GM19467 (cell line): Measurements from ENCODE around the gene ICE2.
"Not testable (repeated sequence)": the region's sequence is repeated elsewhere in the genome, so short reads cannot be mapped to it uniquely, and the experiment has no call there.

Experiments
- ATAC-seq: cut with Tn5 transposase; IDR thresholded peaks from one replicate; pipeline ENCODE4 v1.9.1; 2021; ENCODE audit warnings: mild to moderate bottlenecking, moderate library complexity; ENCODE audit not compliant: unreplicated experiment

Gene ICE2

GRCh38 chr15:60411774-60412425 is 67.0 kb downstream of the ICE2 start:
- ATAC-seq = no peak

DNA sequence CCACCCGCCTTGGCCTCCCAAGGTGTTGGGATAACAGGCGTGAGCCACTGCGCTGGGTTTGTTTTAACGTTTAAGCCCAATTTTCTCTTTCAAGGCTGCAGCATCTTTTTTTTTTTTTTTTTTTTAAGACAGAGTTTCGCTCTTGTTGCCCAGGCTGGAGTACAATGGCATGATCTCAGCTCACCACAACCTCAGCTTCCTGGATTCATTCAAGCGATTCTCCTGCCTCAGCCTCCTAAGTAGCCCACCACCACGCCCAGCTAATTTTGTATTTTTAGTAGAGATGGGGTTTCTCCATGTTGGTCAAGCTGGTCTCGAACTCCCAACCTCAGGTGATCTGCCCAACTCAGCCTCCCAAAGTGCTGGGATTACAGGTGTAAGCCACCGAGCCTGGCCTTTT is 68.6 kb downstream of the ICE2 start:
- ATAC-seq = not testable (repeated sequence)

DNA sequence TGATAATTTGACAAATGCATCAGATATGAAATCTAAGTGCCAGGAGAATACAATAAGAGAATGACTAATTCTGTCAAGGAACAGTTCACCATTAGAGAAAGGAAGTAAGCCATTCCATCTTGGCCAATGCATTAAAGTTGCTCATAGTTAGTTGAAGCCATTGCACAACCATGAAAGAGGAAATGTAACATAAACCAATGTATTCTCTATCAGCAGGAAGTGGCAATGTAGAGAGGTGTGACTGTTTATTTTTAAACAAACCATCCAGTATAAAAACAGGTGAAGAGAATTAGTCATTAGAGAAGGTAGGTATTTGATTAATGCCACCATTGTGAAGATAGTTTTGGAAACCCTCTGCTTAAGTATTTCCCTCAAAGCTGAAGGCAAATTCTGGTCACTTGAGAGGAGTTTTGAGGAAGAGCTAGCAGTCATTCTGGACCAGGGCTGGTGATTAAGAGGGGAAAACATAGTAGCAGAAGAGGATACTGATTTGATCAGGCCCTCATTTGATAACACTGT is 70.4 kb downstream of the ICE2 start:
- ATAC-seq = peak; percentile 66

DNA sequence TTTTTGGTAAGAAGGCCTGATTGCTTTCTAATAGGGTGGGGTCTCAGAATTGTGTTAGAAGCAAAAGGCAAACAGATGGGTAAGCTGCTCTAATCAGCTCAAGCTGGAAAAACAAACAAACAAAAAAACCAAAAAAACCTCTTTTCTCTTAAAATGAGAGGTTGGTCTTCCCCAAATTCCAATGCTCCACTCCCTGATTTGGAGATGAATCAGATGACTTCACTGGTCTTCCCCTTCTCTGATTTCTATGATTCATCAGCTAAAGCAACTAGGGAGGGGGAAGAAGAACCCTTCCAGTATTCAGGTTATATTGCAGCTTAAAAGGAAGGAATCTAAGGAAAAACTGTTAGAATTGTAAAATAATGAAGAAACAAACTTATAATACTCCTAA is 71.5 kb downstream of the ICE2 start:
- no peak for ATAC-seq

DNA sequence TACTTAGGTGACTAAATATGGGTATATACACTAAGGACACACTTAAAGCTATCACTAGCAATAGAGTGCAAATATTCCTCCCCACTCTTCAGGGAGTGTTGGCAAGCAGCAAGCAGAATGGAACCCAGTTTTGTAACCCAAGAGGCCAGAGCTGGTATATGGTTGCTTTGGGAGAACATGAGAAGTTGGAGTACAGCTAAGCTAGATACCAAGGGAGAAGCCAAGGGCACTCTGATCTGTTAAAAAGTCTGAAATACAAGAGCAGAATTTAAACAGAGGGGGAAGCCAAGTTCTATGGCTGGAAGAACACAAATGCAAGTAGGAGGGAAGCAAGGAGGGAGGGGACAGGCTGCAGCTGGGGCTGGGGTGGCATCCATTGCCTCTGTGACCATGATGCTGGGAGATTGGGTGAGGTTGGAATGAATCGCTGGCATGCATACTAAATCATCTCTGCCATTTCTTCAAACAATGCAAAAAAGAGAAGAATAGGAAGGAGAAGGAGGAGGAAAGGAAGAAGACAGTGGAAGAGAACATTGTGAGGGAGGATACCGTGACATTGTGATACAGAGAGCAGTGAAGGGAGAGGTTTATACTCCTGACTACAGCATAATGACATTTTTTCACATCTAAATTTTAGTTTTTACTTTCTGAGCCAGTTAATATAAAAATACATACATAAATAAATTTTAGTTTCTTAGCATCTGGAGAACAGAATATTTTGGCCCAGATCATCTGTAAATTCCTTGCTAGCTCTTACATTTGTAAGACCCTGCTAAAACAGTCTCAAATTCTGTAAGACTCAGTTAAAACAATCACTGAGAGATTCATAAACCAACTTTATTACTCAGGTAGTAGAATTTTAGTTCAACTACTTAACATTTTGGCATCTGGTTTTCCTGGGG is 72.2 kb downstream of the ICE2 start:
- ATAC-seq = no peak

- ATAC-seq = no peak
These were observed 73.5 kb downstream of the ICE2 start for GRCh38 chr15:60405399-60405798.

- ATAC-seq = not testable (repeated sequence)
These were observed 74.6 kb downstream of the ICE2 start for GRCh38 chr15:60404351-60404750.

DNA sequence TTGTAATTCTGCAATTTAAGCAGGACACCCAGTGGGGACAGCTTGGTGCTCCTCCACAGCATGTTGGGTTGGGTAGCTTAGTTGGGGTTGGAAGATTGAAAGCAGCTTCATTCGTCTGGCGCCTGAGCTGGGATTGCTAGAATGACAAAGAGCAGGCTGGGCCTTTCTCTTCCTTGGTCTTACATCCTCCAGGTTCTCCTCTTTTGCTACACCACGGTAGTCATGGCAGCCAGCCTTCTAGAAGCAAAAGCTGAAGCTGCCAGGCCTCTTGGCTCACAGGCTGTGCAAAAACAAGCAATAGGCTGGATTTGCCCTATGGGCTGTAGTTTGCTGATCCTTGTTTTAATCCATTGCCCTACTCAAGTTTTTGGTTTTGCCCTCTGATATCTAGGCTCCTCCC is 78.0 kb downstream of the ICE2 start:
- ATAC-seq = no peak

DNA sequence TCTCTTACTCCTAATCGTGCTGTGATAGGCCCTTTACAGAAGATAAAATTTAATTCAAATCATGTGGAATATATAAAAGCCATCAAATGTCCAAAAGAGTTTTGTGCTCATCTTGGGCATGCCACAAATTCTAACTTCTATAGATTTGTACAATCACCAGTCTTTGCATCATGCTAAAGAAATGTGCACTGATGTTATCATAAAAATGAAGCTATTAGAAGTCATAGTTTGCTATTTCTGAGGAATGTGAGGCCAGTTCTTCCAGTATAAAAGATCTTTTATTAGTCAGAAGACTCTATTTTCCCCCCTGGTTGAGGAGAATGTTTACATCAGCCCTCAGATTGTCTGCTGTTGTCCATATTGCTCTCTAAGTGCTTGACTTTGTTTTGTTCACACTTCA is 79.0 kb downstream of the ICE2 start:
- no peak for ATAC-seq

GRCh38 chr15:60399246-60399915 is 79.6 kb downstream of the ICE2 start:
- ATAC-seq = no peak

GRCh38 chr15:60397772-60398445 is 81.0 kb downstream of the ICE2 start, which contains the start of gene ANXA2:
Gene ANXA2, minus strand, starts transcription at chr15:60397986. Its CDS starts 11,911 bp downstream, at chr15:60386075.
- peak; percentile 67 for ATAC-seq

DNA sequence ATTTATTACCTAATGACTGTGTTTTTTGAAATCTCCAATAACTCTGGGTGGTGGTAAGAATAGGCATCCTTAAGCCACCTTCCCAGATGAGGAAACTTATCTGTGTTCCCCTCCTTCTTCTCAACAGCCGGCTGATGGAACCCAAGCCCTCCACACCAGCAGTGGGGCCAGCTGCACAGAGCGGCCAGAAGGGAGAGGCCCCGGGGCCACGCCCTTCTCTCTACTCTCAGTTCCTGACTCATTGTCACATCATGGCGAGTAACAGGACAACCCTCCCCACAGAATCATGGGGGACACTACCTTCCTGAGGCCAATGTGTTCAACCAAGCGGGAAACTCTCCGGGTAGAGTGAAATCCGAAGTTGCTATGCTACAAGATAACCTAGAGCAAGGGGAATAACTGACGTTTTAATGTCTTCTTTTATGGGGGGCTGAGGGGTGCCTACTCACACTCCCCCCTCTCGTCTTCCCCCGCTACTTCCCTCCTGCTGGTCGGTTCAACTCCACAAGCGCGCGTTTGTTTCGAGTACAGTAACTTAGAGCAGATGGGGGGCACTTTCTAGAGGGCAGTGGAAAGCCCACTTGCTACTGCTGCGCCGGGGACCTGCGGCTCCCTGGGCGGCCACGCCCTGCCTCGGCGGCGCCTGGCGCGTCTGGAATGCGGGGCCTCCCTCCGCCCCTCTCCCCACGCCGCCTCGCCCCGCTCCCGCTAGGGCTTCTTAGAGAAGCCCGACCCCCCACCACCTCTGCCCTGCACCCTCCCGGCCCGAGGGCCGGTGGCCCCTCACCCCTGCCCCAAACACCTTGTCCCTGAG is 81.8 kb downstream of the ICE2 start:
- ATAC-seq = peak; percentile 69

DNA sequence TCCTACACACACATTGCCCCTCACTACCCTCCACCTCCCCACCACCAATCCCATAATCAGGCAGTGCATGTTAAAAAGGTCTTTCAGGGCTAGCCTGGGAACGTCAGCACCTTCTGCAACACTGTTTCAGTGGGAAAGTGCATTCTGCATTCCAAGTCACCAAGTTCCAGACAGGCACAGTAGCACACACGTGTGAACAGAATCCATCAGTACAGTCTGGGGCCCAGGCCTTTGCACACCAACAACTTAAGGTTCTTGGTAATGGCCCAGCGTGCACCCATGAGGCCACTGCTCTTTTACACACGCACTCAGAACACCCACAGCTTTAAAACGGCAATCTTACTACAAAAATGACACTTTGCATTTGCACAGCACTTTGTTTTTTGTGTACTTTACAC is 82.4 kb downstream of the ICE2 start:
- ATAC-seq = no peak

- ATAC-seq = no peak
These were observed 82.8 kb downstream of the ICE2 start for GRCh38 chr15:60396100-60396499.

DNA sequence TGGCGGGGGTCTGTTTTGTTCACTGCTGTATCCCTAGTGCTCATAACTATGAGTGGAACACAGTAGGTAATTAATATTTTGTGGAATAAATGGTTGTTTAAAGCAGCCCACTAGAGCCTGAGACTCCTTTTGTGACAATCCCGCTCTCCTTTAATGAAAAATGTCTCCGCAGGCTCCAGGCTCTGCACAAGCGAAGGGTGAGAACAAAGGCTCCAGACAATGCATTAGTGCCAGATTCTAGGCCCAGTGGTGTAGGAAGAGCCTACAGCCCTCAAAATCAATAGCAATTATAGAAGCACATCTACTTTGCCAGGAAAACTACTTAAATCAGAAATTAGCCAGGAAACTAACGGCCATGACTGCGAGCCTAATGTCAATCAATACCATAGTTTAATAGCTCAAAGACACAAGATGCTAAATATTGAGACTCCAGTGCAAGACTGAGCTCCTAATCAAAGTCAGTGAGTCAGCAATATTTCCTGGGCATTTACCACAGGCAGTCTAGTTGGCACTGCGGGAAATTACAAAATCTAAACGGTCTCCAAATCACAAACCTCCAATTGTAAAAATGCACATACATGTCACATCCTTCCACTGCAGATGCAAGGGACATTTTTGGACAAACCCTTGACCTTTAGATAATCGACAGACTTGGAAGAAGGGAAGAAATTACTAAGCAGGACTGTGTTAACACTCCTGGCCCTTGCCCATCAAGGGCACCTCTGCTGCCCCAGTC is 83.5 kb downstream of the ICE2 start:
- no peak for ATAC-seq

DNA sequence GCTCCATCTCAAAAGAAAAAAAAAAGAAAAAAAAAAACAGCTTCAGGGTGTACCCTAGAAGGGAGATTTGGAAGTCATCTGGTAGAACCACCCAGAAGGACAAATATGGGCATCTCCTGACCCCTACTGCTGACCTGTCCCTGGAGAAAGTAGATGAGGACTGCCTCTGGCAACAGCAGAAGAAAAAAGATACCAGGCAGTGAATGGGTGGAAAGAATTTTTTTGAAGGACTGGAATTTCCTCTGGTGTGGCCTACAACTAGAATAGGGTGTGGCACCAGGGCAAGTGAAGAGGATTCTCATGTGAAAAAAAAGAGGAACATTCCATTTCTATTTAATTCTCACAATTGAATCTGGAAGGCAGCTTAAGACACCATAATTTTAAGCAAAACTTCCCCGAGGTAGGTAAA is 84.2 kb downstream of the ICE2 start:
- no peak for ATAC-seq

DNA sequence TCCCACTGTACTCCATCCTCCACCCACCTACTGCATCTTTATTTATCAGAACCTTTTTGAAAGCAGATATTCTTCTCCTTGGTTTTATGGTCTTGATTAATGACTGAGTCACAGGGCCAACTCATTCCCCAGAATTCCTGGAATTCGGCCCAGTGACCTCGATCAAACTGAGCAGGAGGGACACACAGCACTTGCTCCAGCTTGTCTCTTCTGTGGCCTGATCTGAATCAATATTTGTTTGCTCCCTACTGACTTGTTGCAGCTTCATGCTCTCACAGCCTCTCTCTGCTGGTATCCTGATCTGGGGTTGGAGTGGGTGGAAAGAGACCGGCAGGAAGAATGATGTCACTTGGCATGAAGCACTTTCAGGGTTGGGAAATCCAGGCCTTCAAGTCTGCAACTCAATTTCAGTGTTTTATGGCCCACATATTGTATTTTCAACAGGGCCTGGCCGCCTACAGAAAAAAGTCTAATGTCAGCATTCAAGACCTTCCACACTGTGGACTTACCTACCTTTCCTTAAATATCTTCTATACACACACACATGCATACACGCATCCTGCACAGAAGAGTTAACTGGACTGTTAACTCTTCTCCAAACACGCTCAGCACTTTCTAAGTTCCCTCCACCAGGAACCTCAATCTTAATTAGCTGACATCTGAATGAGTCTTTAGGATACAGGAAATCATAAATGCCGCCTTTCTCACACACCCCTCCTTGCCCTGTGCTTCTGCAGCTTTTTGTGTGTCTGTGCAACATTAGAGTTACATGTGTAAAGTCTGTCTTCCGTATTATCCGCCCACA is 85.8 kb downstream of the ICE2 start:
- ATAC-seq = no peak

DNA sequence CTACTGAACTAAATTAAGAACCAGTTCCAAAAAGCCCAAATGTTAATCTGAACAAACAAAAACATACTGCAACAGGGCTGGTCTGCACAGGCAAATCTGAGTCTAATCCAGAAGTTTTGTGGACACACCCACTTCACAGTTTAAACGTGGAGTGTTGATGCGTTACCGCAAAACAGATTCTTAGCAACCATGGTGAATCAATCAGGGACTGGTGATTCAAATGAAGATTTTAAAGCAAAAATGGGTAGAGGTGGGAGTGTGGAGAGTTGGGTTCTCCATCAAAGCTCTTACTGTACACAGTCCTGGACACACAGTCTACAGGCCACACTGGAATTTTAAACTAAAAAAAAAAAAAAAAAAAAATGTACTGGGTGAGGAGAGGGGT is 86.3 kb downstream of the ICE2 start:
- ATAC-seq = no peak
